Right lobe of liver (tissue), 6 donors: ENCODE results near the gene SH3GLB2. TPM values are rescaled to one million over a fixed set of nuclear protein-coding genes. Genes with fewer than 3 reads are reported as not detected.

ENCODE experiments used
- ATAC-seq, 4 donors: fragments of 200-7000 bp; cut with Tn5 transposase; one replicate each; pipeline ENCODE4 v1.9.1; 2020; ENCODE audit warnings: mild to moderate bottlenecking in 4 of 4, moderate library complexity in 4 of 4
- DNase-seq, 3 donors: peaks; one replicate each; pipeline ENCODE4 v3.0.0-alpha.2; 2020
- H3K27ac ChIP-seq, 3 donors: fragments of 200-600 bp; one replicate each; pipeline ENCODE4 v1.8.0; 2022
- H3K27me3 ChIP-seq, 2 donors: fragments of 200-600 bp; one replicate each; pipeline ENCODE4 v1.8.0; 2022
- H3K36me3 ChIP-seq, 4 donors: fragments of 200-600 bp; sonication (generic) in 1 of 4; one replicate each; pipeline versions ENCODE4 v1.5.1 to v1.8.0; 2017 to 2022; ENCODE audit warnings: control low read depth in 1 of 4
- H3K4me1 ChIP-seq, 4 donors: fragments of 200-600 bp; sonication (generic) in 1 of 4; one replicate each; pipeline versions ENCODE4 v1.5.1 to v1.8.0; 2017 to 2022; ENCODE audit warnings: control low read depth in 1 of 4
- H3K4me3 ChIP-seq, 3 donors: fragments of 200-600 bp; one replicate each; pipeline ENCODE4 v1.8.0; 2022
- H3K9me3 ChIP-seq, 4 donors: fragments of 200-600 bp; sonication (generic) in 1 of 4; one replicate each; pipeline versions ENCODE4 v1.5.1 to v1.8.0; 2017 to 2022; ENCODE audit warnings: control low read depth in 1 of 4
- CTCF ChIP-seq, 4 donors: fragments of 200-600 bp in 3 of 4; fragments of 450-650 bp in 1 of 4; IDR thresholded peaks; one replicate each; pipeline versions ENCODE4 v1.5.1 to v1.8.0; 2016 to 2022; ENCODE audit warnings: antibody characterized with exemption in 4 of 4, mild to moderate bottlenecking in 2 of 4
- POLR2A ChIP-seq: fragments of 450-650 bp; IDR thresholded peaks from one replicate; pipeline ENCODE4 v1.6.1; 2017; ENCODE audit warnings: antibody characterized with exemption, mild to moderate bottlenecking
- WGBS: methylation state at CpG from one replicate; pipeline ENCODE4 v1.1.6; 2018; ENCODE audit warnings: low coverage, low lambda C conversion rate; ENCODE audit not compliant: insufficient coverage; ENCODE audit errors: missing lambda C conversion rate; 5-methylcytosine and 5-hydroxymethylcytosine counted together
- intact Hi-C, 2 donors: fragments of 100-400 bp; cut with DNase I; formaldehyde crosslinking; loops; one replicate each; pipeline versions ENCODE4 v1.11.2 to v1.14.1; 2022
- total RNA-seq, 6 experiments: library from RNA; depleted of rRNA in 2 of 6; stranded (reverse); fragments of >200 nt in 2 of 6; fragmentation: NEBNext Ultra II Directional in 3 of 6; extraction: Animal tissue kit (Norgen Biotek cat#: 25700) in 3 of 6; gene quantifications; one replicate each; pipeline versions ENCODE4 v1.1.0 to v1.2.4, GENCODE V29; 2016 to 2023
- donor health status: DM: no; HTN: yes; CAD: no.
- donor health status: DM: no; HTN: no; CAD: no.
- donor health status: DM: no; HTN: no; CAD: no.
- donor health status: DM: no; HTN: yes; CAD: no.
- donor health status: DM: no; HTN: yes; CAD: no.

The SH3GLB2 gene
- total RNA-seq, 6 experiments from 2014 or later: 23.7 to 28.3 (median 24.7) TPM

GRCh38 chr9:129058965-129059795, 31.0 kb upstream of the SH3GLB2 start:
- Histone ChIP-seq H3K9me3 (no peaks in the 10 kb centered on the region), H3K27me3 (no peaks in the 10 kb centered on the region), H3K36me3 (peaks cover 0 to 25% (median 0%) of the 10 kb centered on the region in 4 donors), H3K4me1 (peaks cover 0 to 12% (median 3%) of the 10 kb centered on the region in 4 donors), H3K27ac (no peak overlapping the region), H3K4me3 (no peak overlapping the region)
- DNase-seq: no peak
- no peak for TF ChIP-seq POLR2A
- no peak for TF ChIP-seq CTCF (IDR thresholded peaks at IDR 0.05)
- WGBS: 96% methylated on average over 10 of the region's 21 CpGs
- intact Hi-C loops: no loop called here
- ATAC-seq: peak in 2 of 4 donors; percentile 31 to 60

- Histone ChIP-seq H3K4me3 (no peak overlapping the region), H3K27me3 (no peaks in the 10 kb centered on the region), H3K4me1 (peaks cover 0 to 10% (median 5%) of the 10 kb centered on the region in 4 donors), H3K36me3 (peaks cover 0 to 18% (median 0%) of the 10 kb centered on the region in 4 donors), H3K27ac (no peak overlapping the region), H3K9me3 (no peaks in the 10 kb centered on the region)
- TF ChIP-seq CTCF (IDR thresholded peaks at IDR 0.05) (no peak), POLR2A (no peak)
- DNase-seq (no peak), ATAC-seq (no peak)
- 66% methylated on average over 5 of the region's 5 CpGs for WGBS
- intact Hi-C loops: no loop called here
Observed at GRCh38 chr9:129054163-129054851, 26.2 kb upstream of the SH3GLB2 start.

GRCh38 chr9:129053020-129053419, 24.9 kb upstream of the SH3GLB2 start:
- Histone ChIP-seq H3K9me3 (no peaks in the 10 kb centered on the region), H3K27ac (no peak overlapping the region), H3K4me1 (peaks cover 0 to 10% (median 5%) of the 10 kb centered on the region in 4 donors), H3K27me3 (no peaks in the 10 kb centered on the region), H3K36me3 (peaks cover 0 to 25% (median 0%) of the 10 kb centered on the region in 4 donors), H3K4me3 (no peak overlapping the region)
- no peak for TF ChIP-seq CTCF (IDR thresholded peaks at IDR 0.05)
- no peak for TF ChIP-seq POLR2A
- peak in 3 of 4 donors; percentile 11 to 29 (median 11) for ATAC-seq
- intact Hi-C loops: no loop called here
- 66% methylated on average over 5 of the region's 6 CpGs for WGBS
- no peak for DNase-seq

GRCh38 chr9:129052592-129052991, 24.5 kb upstream of the SH3GLB2 start:
- peak; percentile 84 to 90 (median 88) for ATAC-seq
- peaks cover 0 to 25% (median 0%) of the 10 kb centered on the region in 4 donors for H3K36me3 ChIP-seq

More at GRCh38 chr9:129052592-129052991, 24.5 kb upstream of the SH3GLB2 start:
- intact Hi-C loops: no loop called here
- TF ChIP-seq POLR2A (no peak), CTCF (IDR thresholded peaks at IDR 0.05) (no peak)
- Histone ChIP-seq H3K4me3 (no peak overlapping the region), H3K4me1 (peaks cover 0 to 10% (median 5%) of the 10 kb centered on the region in 4 donors), H3K27me3 (no peaks in the 10 kb centered on the region), H3K27ac (no peak overlapping the region), H3K9me3 (no peaks in the 10 kb centered on the region)
- DNase-seq: peak; percentile 85 to 96 (median 94)
- 80% methylated on average over 7 of the region's 8 CpGs for WGBS
